Mucosa of gallbladder (tissue), 1 donor: ENCODE data around the gene GP5. TPM values are rescaled to one million over a fixed set of nuclear protein-coding genes. Genes with fewer than 3 reads are reported as not detected.

Source experiments
- DNase-seq: peaks from one replicate; pipeline ENCODE4 v3.0.0-alpha.2; 2020; ENCODE audit warnings: low spot score
- total RNA-seq: library from RNA; stranded (reverse); gene quantifications from one replicate; pipeline ENCODE4 v1.2.1, GENCODE V29; 2021
- donor health status: DM: no; HTN: no; CAD: no.

Gene GP5
- total RNA-seq, 1 donor from 2014 or later = 0.17 TPM

DNA sequence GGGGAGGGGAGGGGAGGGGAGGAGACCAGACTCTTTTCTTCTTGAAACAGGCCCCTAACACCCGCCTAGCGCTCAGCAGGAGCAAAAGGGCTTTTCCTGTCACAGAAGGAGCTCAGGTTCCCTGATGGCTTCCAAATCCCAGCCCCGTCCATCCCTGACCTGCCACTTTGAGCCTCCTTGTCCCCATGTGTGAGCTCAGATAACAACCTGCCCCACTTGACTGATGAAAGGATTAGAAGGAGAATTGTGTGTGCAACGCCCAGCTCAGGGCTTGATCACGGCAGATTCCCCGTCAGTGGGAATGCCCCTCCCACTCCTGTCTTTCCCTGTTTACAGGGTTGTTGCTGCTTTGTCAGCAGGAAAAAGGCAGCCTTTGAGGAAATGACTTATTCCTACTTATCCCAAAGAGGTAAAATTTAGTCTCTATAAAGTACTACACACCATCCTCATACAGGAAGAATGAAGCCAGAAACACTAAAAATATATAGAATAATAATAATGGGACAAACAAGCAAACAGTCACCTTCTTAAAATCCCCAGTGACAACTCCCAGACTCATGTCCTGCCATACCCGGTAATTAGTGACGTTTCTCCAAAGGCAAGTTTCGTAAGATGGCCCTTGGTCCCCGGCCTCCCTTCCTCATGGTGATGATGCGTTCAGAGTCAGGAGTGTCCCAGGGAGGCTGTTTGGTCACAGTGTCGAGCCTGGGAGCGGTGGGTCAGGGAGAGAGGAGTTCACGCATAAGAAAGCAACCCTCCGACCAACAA, 23.4 kb downstream of the GP5 start:
- DNase-seq = no peak

DNA sequence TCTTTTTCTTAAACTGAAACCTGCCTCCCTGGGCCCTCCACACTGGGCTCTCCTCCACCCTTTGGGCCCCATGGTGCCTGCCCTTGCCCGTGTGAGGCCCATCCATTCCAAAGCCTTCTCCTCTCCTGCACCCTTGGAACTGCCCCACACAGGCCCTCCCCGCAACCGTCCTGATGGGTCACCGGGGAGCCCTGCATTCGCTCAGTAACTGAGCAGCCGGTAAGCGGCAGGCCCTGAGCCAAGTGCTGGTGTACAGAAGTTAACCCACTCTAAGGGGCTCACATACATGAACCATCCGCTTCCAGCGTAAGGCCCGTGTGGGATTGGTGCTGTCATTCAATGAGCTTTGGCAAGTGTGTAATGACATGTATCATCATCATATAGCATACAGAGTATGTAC, 24.1 kb downstream of the GP5 start:
- no peak for DNase-seq

DNA sequence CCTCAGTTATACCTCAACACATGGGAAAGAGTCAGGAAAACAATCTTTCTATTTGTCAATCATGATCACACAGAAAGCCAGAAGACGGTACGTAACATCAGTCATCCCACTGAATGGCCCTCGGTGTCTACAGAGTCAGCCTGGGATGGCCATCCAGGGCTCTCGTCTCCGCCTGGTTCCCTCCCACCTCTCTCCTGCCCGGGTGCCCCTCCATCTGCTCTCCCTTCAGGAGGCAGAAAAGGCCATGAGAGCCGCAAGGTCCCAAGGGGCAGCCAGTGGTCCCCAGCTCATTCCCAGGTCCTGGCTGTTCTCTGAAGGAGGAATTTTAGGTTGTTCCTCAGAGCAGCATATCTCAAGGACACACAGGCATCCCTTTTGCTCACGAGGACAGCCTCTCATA, 25.2 kb downstream of the GP5 start:
- DNase-seq = no peak

DNA sequence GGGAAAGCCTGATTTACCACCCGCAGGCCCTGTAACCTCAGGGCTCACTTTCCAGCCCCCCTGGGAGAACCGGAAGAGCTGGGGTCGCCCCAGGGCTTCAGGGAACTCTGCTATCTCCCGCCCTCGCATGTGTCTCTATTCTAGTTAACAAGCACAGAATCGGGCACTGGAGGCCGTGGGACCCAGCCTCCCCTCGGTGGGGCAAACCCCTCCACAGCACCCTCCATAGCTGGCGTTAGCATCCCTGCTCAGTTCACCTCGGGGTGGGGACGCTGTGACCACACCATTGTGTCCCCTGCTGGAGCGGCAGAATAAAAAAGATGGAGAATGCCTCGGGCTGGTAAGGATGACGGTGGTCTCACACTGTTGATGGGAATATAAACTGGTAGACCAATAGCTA, 26.0 kb downstream of the GP5 start:
- no peak for DNase-seq

DNA sequence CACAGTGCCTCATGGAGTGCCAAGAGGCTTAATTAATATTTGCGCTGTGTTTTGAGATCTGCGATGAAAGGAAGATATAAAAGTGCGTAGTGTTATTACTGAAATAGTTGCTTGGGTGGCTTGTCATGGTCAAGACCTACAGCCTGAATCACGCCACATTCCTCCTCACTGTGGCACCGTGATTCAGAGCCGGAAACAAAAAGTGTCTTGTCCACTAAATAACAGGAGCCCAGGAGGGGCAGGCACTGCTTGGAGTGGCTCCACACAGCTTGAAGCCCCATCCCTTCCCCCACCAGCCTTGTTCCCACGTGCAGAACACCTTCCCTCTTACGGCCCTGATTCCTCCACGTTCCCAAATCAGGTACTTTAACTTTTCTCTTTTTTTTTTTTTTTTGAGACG, 28.3 kb downstream of the GP5 start:
- DNase-seq = no peak

DNA sequence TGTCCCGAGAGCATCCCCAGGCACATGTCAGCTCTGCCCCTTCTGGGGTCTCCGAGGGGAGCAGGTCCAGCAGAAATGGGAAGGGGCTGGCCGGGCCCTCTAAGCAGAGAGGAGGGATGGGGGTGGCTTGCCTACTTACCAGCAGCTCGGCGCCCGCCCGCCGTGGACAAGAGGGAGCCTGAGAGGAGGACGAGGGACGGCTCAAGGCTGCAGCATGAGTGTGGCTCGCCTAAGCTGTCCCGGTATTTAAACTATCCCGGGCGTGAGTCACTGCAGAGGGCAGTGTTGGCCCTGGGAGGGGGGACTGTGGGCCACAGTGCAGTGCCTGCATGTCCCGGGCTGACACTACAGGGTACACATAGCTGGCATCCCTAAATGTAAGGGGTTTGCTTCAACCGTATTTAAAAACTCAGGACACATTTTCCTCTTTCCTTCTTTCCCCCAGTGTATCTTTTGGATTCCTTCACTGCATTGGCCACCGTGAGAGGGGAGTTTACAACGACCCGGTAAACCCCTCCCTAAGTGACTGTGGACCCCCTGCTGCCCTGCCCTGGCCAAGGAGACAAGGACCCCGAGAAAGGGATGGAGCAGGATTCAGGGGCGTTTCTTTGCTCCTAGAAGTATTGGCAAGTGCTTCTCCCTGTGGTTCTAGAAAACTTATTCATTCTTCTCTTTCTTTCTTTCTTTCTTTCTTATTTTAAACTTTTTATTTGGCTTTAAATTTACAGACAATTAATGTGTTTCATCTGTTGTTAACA, 29.4 kb downstream of the GP5 start, which contains the start of gene LRRC15:
LRRC15 (minus strand) TSS at position 222 of the 758 bp plus-strand sequence. CDS start 8,700 bp downstream, outside the sequence.
- DNase-seq = no peak

DNA sequence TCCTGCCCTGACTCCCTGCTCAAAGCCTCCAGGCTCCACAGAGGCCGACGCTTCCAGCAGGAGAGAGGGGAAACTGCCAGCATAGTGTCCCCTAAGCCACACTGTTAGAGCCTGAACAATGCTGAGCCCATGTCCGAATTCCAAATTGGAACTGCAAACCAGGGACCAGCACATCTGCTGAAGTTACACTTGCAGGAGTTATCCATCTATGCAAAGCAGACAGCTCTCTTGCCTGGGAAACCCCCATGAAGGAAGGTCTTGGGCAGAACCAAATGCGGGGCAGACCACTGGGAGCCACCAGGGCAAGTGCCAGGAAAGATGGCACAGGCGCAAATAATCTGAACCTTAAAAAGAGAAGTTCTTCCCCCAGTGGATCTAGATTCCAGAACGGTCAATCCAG, 30.1 kb downstream of the GP5 start:
- DNase-seq = no peak

DNA sequence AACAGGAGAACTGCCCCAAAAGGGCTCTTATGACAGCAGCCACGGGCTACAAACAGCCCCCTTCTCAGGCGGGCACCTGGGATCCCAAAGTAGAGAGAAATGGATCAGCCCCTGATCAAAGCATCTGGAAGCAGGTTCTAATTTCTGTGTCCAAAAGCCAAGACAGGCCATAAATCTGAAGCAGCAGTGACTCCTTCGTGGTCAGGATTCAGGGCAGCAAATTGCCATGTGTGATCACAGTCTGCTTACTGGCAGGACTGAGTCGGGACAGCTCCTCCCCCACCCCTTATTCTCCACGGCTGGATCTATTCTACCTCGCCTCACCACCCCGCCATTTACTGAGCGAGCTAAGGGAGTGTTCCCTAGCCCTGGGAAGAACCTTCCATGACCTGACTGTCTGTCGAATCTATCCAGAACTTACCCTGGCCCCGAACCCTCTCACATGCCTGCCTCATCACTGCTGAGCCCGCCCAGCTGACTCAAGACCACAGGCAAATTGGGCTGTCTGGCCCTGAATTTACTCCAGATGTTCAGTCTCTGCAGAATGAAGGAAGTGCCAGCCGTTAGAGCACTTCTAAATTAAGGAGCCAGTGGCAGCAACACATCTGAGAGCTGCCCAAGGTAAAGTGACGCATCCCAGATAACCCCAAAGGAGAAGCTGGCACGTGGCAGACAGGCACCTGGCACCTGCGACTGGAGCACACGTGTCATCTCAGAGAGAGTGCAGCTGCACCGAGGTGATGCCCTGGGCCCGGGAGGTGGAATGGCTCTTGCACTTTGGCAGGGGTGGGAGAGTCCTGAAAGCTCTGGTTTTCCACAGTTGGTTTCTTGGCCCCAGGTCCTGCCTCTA, 30.8 kb downstream of the GP5 start:
- no peak for DNase-seq

DNA sequence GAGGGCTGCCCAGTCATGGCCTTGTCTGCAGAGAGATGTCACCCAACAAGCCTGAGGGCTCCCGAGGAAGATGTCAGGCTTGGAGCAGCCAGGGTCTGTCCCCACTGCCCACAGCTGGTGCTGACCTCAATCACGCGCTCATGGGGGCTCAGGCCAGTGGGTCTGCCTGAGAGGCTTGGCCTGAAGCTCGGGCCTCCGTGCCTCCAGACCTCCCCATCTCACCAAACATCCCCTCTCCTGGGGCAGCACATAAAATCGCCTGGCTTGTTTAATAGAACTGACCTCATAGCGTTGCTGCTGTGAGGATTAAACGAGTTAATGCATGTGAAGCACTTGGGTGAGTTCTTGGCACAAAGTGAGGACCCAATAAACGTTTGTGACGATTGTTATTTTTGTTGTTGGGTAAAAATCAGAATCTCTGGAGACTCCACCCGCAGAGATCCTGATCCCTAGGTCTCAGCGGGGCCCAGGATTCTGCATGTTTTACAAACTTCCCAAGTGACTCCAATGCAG, 33.0 kb downstream of the GP5 start:
- DNase-seq = no peak

DNA sequence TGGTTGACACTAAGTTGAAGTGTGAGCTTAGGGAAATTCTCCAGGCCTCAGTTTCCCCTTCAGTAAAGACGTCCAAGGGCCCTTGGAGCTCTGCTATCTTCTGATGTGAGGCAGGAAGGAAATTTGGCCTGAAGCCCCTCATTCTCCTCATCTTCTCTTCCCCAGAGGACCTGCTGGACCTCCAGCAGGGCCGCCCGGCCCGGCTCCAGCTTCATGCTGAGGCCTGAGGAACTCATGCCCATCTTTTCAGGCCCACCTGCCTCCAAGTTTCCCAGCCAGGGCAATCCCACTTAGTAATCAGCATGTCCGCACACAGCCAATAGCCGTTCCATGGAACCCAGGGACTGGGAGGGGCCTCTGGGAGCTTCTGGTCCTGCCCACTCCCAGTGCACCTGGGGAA, 33.5 kb downstream of the GP5 start:
- DNase-seq = no peak

DNA sequence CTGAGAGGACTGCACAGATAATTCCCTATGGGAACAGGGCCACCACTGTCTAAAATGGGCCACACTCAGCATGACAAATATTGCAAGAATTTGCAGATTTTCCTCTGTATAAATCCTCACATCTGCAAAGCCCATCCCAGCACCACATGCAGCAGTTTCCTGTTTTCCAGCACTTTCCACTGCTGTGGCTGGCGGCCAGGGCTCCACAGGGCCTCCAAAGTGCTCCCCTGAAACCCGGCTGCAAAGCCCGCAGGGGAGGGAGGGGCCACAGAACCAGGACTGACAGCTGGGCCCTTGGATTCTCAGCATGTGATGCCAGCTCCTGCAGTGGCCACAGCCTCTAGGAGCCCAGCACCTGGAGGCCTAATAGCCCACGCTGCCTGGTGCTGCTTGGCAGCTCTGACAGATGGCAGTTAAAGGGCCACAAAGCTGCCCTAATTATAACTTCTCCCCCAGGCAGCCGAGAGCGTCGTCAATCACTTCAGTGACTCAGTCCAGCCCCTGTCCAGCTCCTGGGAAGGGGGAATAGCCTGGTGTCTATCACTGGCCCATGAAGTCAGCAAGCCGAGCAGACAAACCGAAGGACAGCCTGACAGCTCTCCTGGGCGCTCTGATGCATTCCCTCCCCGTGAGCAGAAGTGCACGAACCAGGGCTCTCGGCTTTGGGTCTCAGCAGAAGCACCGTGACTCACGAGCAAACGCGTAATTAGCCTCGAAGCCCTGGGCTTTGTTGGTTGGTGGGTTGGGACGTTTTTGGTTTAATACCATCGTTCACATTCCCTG, 34.2 kb downstream of the GP5 start:
- DNase-seq = peak; percentile 34

DNA sequence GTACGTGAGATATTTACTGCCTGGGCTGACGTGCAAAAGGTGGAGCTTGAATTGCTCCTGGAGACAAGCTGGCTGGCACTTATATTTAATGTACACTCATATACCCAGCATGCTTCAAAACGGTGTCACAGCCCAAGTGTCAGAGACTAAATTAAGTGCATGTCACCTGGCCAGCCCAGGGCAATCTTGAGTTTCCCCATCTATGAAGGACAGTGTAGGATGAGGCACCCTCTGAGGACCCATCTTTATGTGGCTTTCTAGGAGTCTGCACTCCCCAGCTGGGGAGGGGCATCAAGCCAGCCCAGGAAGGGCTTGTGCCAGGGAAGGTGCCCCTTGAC, 34.8 kb downstream of the GP5 start:
- DNase-seq = no peak

DNA sequence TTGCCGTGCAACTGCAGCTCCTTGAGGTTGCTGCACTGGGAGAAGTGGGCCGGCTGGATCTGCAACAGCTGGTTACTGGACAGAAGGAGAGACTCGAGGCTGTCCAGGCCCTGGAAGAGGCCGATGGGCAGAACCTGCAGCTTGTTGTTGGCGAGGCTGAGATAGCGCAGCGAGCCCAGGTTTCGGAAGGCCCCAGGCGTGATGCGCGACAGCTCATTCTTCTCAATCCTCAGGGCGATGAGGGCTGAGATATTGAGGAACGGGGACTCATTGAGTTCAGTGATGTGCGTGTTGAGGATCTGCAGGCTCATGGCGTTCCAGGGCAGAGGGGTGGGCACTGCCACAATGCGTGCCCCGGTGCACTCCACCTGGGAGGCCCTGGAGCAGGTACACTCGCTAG, 38.5 kb downstream of the GP5 start:
- DNase-seq = no peak

DNA sequence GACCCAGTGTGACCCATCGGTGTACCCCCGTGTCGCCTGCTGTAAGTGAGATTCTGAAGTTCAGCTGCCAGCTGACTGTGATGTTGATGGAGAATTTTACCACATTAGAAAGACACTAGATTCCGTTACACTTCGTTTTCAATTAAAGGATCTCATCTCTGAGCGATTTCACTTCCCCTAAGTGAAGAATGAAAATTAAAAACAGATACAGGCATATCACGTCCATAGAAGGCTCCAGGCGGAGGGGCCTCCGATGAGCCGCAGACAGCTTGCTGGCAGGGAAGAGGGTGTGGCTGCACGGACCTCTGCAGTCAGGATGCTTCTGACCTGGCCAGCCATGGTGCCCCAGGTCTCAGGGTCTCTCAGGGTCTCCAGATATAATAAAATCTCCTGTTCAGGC, 41.4 kb downstream of the GP5 start:
- DNase-seq = no peak

DNA sequence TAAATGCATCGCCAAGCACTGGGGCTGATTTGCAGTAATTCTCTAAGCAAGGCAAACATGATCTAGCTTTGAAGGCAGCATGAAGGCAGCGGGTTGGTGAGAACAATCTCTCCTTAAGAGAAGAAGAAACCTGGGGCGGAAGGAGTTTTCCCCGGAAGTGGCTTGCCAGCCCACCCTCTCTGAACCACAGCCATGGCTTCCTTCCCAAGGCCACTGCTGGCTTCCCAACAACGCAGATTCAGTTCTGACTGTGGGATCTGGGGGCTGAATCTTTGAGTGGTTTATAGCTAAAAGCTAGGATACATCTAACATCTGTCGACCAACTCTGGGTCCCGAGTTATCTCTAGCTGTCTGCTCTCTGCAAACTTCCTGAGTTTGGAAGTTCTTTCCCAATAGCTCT, 43.7 kb downstream of the GP5 start:
- no peak for DNase-seq

DNA sequence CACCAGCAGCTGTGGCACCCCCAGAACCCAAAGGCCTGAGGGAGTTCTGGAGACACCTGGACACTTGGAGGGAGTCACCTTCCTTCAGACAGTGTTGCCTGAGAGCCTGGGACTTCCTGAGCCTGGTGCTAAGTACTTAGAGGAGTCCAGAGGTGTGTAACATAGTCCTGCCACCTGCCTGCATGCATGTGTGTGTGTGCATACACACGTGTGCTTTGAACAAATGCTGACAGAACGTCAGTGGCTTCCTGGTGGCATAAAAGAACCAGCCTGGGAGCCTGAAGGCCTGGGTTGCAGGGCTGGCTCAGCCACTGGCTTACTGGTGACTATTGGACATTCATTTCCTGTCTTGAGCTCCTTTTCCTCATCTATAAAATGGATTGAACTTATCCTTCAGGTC, 44.8 kb downstream of the GP5 start:
- no peak for DNase-seq

DNA sequence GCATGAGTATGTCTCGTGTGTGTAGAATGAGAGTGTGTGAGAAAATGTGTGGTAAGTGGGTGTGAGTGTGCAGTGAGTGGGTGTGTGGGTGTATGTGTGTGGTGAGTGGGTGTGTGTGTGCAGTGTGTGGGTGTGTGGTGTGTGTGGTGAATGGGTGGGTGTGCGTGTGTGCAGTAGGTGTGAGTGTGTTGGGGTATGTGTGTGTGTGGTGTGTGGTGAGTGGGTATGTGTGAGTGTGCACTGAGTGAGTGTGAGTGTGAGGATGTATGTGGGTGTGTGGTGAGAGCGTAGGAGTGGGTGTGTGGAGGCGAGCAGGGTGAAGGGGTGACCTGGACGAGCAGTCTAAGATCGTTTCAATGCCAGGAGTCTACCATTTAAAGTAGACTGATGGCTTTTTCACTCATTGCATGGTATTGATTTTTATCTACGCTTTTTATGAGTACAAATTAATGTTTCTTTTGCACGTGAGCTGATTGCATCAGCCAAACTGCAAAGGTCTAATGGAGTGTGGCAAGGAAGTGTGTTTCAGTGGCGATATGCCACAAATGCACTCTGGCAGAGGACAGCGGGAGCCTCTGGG, 46.3 kb downstream of the GP5 start:
- no peak for DNase-seq

DNA sequence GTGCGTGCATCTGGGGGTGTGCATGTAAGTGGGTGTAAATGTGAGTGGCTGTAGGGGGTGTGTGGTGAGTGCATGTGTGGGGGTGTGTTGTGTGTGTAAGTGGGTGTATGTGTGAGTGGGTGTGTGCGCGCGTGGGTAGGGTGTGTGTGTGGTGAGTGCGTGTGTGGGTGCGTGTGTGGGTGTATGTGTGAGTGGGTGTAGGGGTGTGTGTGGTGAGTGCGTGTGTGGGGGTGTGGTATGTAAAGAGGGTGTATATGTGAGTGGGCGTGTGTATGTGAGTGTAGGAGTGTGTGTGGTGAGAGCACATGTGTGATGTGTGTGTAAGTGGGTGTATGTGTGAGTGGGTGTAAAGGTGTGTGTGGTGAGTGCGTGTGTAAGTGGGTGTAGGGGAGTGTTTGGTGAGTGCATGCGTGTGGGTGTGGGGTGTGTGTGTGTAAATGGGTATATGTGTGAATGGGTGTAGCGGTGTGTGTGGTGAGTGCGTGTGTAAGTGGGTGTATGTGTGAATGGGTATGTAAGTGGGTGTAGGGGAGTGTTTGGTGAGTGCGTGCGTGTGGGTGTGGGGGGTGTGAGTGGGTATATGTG, 47.0 kb downstream of the GP5 start:
- DNase-seq = no peak

DNA sequence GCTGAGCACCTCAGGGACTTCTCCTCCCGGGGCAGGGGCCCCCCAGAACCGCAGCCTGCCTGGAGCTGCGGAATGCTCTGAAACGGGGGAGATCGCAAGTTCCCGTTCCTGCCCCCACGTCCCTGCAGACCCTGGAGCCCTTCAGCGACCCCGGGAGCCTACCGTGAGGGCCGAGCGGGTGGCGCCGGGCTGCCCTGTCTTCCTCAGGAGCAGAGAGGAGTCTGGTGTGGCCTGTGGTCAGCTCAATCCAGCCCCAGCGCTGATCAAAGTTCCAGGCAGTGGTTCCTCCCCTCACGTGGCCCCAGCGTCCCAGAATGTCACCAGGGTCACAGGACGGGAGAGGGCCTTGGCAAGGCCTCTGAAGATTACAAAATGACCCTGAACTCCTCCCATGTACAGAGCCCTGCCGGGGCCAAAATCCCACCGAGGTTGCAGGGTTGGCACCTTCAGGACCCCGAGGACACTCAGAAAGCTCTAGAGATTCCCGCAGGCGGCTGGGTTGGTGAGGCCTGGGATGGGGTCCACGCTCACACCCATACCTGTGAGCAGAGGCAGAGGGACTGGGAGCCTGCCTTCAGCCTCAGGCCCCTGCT, 47.9 kb downstream of the GP5 start, which contains the start of gene CPN2:
CPN2 (minus strand) TSS at position 249 of the 593 bp plus-strand sequence. CDS start 8,626 bp downstream, outside the sequence.
- no peak for DNase-seq

DNA sequence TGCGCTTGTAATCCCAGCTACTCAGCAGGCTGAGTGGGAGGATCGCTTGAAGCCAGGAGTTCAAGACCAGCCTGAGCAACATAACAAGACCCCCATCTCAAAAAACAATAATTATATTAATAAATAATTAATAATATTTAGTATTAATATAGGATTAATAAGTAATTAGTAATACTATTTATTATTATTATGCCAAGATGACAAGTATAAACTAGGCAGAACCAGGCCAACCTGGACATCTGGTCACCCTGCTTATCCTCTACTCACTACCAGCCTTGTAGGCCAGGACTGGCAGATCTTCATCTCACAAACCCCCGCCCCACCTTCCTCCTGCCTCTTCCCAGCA, 48.4 kb downstream of the GP5 start:
- DNase-seq = no peak
